K562 (cell line): Measurements from ENCODE around the gene PRELID3B.
"Not testable (repeated sequence)": the region's sequence is repeated elsewhere in the genome, so short reads cannot be mapped to it uniquely, and the experiment has no call there.

Source experiments
- NCOA4 ChIP-seq: fragments of 450-650 bp; IDR thresholded peaks from 2 replicates; pipeline ENCODE4 v1.6.1; 2018; ENCODE audit warnings: mild to moderate bottlenecking; ENCODE audit not compliant: partially characterized antibody
- PHB ChIP-seq: fragments of 250-450 bp; sonication (Bioruptor Pico); IDR thresholded peaks from 2 replicates; pipeline ENCODE4 v1.5.0; 2021
- SMAD2 ChIP-seq: fragments of 150-350 bp; IDR thresholded peaks from 2 replicates; pipeline ENCODE4 v1.6.1; 2014; ENCODE audit warnings: low read depth, mild to moderate bottlenecking, low read length
- SMAD4 ChIP-seq: fragments of 250-450 bp; sonication (Bioruptor Pico); conservative IDR thresholded peaks from 2 replicates; pipeline ENCODE4 v1.8.0; 2021; ENCODE audit warnings: inconsistent platforms, mild to moderate bottlenecking, moderate library complexity
- TF ChIP-seq, protein P1 (sequence below), 3 experiments: IDR thresholded peaks in 2 of 3; conservative IDR thresholded peaks in 1 of 3; 2 replicates each; pipeline ENCODE4 v1.5.1; 2011 to 2012; ENCODE audit warnings: low read length in 3 of 3, mild to moderate bottlenecking in 3 of 3, control low read depth in 2 of 3, improper control_type of control experiment in 1 of 3, inconsistent platforms in 1 of 3, low read depth in 1 of 3, mixed read lengths in 1 of 3, moderate library complexity in 1 of 3; ENCODE audit not compliant: insufficient read depth in 2 of 3

DNA sequence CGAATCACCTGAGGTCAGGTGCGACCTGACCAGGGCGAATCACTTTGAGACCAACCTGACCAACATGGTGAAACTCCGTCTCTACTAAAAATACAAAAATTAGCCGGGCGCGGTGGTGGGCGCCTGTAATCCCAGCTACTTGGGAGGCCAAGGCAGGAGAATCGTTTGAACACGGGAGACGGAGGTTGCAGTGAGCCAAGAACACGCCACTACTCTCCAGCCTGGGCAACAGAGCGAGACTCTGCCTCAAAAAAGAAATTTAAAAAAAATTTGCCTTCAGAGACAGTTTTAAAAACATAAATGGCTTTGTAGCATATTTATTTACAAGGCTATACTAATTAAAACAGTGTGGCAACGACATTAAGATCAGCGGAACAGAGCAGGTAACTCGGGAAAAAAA lies 1.1 kb downstream of the PRELID3B start:
- not testable (repeated sequence) for TF ChIP-seq NCOA4; PHB; SMAD2; SMAD4 (CRISPR knock-in tag)
- TF ChIP-seq, protein P1, sequence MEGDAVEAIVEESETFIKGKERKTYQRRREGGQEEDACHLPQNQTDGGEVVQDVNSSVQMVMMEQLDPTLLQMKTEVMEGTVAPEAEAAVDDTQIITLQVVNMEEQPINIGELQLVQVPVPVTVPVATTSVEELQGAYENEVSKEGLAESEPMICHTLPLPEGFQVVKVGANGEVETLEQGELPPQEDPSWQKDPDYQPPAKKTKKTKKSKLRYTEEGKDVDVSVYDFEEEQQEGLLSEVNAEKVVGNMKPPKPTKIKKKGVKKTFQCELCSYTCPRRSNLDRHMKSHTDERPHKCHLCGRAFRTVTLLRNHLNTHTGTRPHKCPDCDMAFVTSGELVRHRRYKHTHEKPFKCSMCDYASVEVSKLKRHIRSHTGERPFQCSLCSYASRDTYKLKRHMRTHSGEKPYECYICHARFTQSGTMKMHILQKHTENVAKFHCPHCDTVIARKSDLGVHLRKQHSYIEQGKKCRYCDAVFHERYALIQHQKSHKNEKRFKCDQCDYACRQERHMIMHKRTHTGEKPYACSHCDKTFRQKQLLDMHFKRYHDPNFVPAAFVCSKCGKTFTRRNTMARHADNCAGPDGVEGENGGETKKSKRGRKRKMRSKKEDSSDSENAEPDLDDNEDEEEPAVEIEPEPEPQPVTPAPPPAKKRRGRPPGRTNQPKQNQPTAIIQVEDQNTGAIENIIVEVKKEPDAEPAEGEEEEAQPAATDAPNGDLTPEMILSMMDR (IDR thresholded peaks at IDR 0.05 in 2 of 3, conservative IDR thresholded peaks at IDR 0.05 in 1 of 3; ENCODE audit: insufficient read depth in 2 of 3, low read depth in 1 of 3, low read length in 3 of 3), result not testable (repeated sequence)
